ENCODE data around the gene NAT9. TPM values are rescaled to one million over a fixed set of nuclear protein-coding genes. Genes with fewer than 3 reads are reported as not detected.

Gene NAT9
- total RNA-seq, 1 donor from 2014 or later, result 67.6 TPM

GRCh38 chr17:74746376-74746775 lies 29.8 kb downstream of the NAT9 start:
- H3K36me3 Mint-ChIP-seq (ENCODE audit: low read depth), result peaks cover 18% of the 10 kb centered on the region
- H3K27me3 Mint-ChIP-seq, result no peaks in the 10 kb centered on the region
- DNase-seq, result no peak
- peak overlapping the region; percentile 76 for H3K27ac Mint-ChIP-seq
- peak overlapping the region; percentile 77 for H3K4me3 Mint-ChIP-seq
- no peaks in the 10 kb centered on the region for H3K9me3 Mint-ChIP-seq
- intact Hi-C loops (cut with micrococcal nuclease), result loop anchor here (10.0 kb wide), 1 partner anchor 462 kb away; no protein-coding TSS in a partner anchor
- H3K4me1 Mint-ChIP-seq, result peaks cover 61% of the 10 kb centered on the region

GRCh38 chr17:74745548-74746177 lies 30.5 kb downstream of the NAT9 start:
- intact Hi-C loops (cut with micrococcal nuclease), result loop anchor here (2.0 to 10.0 kb wide), 2 partner anchors 119 to 461 kb away; no protein-coding TSS in a partner anchor
- Mint-ChIP-seq H3K4me1 (peaks cover 56% of the 10 kb centered on the region), H3K9me3 (no peaks in the 10 kb centered on the region), H3K27ac (no peak overlapping the region), H3K4me3 (no peak overlapping the region), H3K36me3 (ENCODE audit: low read depth) (peaks cover 11% of the 10 kb centered on the region), H3K27me3 (no peaks in the 10 kb centered on the region)
- DNase-seq, result no peak

GRCh38 chr17:74744714-74745547 lies 31.2 kb downstream of the NAT9 start:
- intact Hi-C loops (cut with micrococcal nuclease), result loop anchor here (1.0 to 10.0 kb wide), 4 partner anchors 25 to 460 kb away; no protein-coding TSS in a partner anchor
- DNase-seq, result peak; percentile 96
- Mint-ChIP-seq H3K4me3 (peak overlapping the region; percentile 69), H3K9me3 (no peaks in the 10 kb centered on the region), H3K4me1 (peaks cover 58% of the 10 kb centered on the region), H3K27me3 (no peaks in the 10 kb centered on the region), H3K27ac (peak overlapping the region; percentile 52), H3K36me3 (ENCODE audit: low read depth) (peaks cover 7% of the 10 kb centered on the region)

DNA sequence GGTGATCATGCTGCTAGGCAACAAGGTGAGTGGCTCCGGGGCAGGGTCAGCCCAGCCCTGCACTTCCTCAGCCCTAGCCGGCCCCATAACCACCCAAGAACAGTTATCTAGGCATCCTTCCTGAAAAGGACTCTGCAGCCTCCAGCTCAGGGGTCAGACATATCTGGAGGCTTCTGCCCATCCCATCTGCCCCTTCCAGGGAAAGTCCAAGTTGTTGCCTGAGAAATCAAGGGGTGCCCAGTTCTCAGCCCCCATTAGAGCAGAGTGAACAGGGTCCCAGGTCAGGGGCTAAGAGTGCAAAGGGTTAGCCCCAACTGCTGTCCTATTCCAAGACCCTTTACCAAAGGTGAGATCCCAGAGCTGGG lies 31.8 kb downstream of the NAT9 start:
- H3K27me3 Mint-ChIP-seq, result no peaks in the 10 kb centered on the region
- intact Hi-C loops (cut with micrococcal nuclease), result loop anchor here (1.0 to 10.0 kb wide), 4 partner anchors 26 to 460 kb away; no protein-coding TSS in a partner anchor
- H3K9me3 Mint-ChIP-seq, result no peaks in the 10 kb centered on the region
- peaks cover 60% of the 10 kb centered on the region for H3K4me1 Mint-ChIP-seq
- peaks cover 2% of the 10 kb centered on the region for H3K36me3 Mint-ChIP-seq (ENCODE audit: low read depth)
- DNase-seq, result no peak
- peak overlapping the region; percentile 69 for H3K4me3 Mint-ChIP-seq
- H3K27ac Mint-ChIP-seq, result peak overlapping the region; percentile 75

DNA sequence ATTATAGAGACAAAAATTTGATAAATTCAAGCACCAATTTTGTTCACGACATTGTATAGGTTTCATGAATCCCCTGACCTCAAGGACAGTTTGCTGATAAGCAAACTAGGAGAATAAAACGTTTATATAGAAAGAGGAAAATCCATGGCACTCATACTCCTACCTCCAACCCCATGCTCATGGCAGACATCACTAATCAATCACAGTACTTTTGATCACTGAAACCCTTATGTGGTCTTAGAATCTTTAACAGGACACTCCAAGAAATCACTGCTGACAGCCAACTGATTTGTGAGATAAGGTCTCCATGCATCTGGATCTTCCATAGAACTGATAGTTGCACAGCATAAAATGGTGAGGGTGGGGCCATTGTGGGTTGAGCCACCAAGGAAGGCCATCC lies 32.4 kb downstream of the NAT9 start:
- intact Hi-C loops (cut with micrococcal nuclease), result loop anchor here (1.0 to 10.0 kb wide), 5 partner anchors 15 to 459 kb away; no protein-coding TSS in a partner anchor
- Mint-ChIP-seq H3K4me3 (no peak overlapping the region), H3K27ac (peak overlapping the region; percentile 75), H3K9me3 (no peaks in the 10 kb centered on the region), H3K36me3 (ENCODE audit: low read depth) (peaks cover 2% of the 10 kb centered on the region), H3K27me3 (no peaks in the 10 kb centered on the region), H3K4me1 (peaks cover 66% of the 10 kb centered on the region)
- no peak for DNase-seq

DNA sequence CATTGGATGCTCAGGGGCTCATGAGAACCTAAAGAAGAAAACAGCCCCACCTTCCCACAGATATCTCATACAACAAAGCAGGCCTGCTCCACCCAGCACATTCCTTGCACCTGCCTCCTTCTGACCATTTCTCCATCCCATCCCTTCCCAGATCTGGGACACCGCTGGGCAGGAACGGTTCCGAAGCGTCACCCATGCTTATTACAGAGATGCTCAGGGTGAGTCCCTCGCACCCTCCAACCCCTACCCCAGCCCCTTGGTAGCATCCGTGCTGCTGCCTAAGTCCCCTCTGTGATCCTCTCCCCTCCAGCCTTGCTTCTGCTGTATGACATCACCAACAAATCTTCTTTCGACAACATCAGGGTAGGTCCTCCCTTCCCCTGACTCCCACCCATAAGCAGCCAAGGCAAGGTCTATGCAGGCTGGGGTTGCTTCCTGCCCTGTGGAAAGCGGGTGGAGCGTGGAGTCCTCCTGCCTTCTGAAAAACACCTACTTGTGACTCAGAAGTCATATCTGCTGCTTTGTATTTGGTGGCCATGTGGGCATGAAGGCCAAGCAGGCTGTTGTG lies 33.1 kb downstream of the NAT9 start:
- no peaks in the 10 kb centered on the region for H3K9me3 Mint-ChIP-seq
- intact Hi-C loops (cut with micrococcal nuclease), result loop anchor here (2.0 to 10.0 kb wide), 2 partner anchors 16 to 458 kb away; no protein-coding TSS in a partner anchor
- no peak for DNase-seq
- H3K36me3 Mint-ChIP-seq (ENCODE audit: low read depth), result peaks cover 2% of the 10 kb centered on the region
- H3K27ac Mint-ChIP-seq, result peak overlapping the region; percentile 93
- peak overlapping the region; percentile 81 for H3K4me3 Mint-ChIP-seq
- peaks cover 73% of the 10 kb centered on the region for H3K4me1 Mint-ChIP-seq
- H3K27me3 Mint-ChIP-seq, result no peaks in the 10 kb centered on the region

- Mint-ChIP-seq H3K9me3 (no peaks in the 10 kb centered on the region), H3K4me1 (peaks cover 78% of the 10 kb centered on the region), H3K27me3 (no peaks in the 10 kb centered on the region), H3K27ac (peak overlapping the region; percentile 93), H3K36me3 (ENCODE audit: low read depth) (peaks cover 2% of the 10 kb centered on the region), H3K4me3 (peak overlapping the region; percentile 81)
- peak; percentile 92 for DNase-seq
- intact Hi-C loops (cut with micrococcal nuclease), result loop anchor here (2.0 to 10.0 kb wide), 2 partner anchors 17 to 457 kb away; no protein-coding TSS in a partner anchor
Observed at GRCh38 chr17:74742153-74742515, 34.0 kb downstream of the NAT9 start.

GRCh38 chr17:74740641-74741387 lies 35.3 kb downstream of the NAT9 start:
- Mint-ChIP-seq H3K36me3 (ENCODE audit: low read depth) (peaks cover 2% of the 10 kb centered on the region), H3K4me3 (no peak overlapping the region), H3K9me3 (no peaks in the 10 kb centered on the region), H3K27me3 (peaks cover 4% of the 10 kb centered on the region), H3K4me1 (peaks cover 76% of the 10 kb centered on the region), H3K27ac (peak overlapping the region; percentile 93)
- DNase-seq, result no peak
- intact Hi-C loops (cut with micrococcal nuclease), result loop anchor here (10.0 kb wide), 1 partner anchor 456 kb away; no protein-coding TSS in a partner anchor

DNA sequence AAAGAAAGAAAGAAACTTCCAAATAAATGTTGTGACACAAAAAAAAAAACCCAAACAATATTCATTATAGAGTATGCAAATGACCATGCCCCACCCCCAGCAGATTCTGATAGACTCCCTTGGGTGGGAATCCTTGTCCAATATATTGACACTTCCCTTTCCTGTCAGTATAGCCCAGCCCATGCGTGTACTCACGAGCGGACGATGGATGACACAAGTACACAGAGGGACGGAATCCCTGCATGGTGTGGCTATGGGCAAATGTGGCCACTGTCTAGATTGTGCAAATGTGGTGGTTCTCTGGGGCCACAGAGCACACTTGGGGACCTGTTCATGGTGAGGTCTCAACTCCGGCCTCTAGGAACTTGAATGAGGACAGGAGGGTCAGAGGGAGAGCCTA lies 36.0 kb downstream of the NAT9 start:
- Mint-ChIP-seq H3K27ac (peak overlapping the region; percentile 27), H3K4me3 (peak overlapping the region; percentile 27), H3K36me3 (ENCODE audit: low read depth) (peaks cover 2% of the 10 kb centered on the region), H3K27me3 (peaks cover 4% of the 10 kb centered on the region), H3K9me3 (no peaks in the 10 kb centered on the region), H3K4me1 (peaks cover 74% of the 10 kb centered on the region)
- intact Hi-C loops (cut with micrococcal nuclease), result loop anchor here (10.0 kb wide), 1 partner anchor 455 kb away; no protein-coding TSS in a partner anchor
- DNase-seq, result no peak

- no peak for DNase-seq
- H3K9me3 Mint-ChIP-seq, result no peaks in the 10 kb centered on the region
- peaks cover 74% of the 10 kb centered on the region for H3K4me1 Mint-ChIP-seq
- peak overlapping the region; percentile 89 for H3K4me3 Mint-ChIP-seq
- H3K36me3 Mint-ChIP-seq (ENCODE audit: low read depth), result peaks cover 2% of the 10 kb centered on the region
- peak overlapping the region; percentile 56 for H3K27ac Mint-ChIP-seq
- peaks cover 10% of the 10 kb centered on the region for H3K27me3 Mint-ChIP-seq
- intact Hi-C loops (cut with micrococcal nuclease), result no loop called here
Observed at GRCh38 chr17:74739227-74739831, 36.8 kb downstream of the NAT9 start.

GRCh38 chr17:74738051-74738996 lies 37.8 kb downstream of the NAT9 start:
- peak overlapping the region; percentile 89 for H3K4me3 Mint-ChIP-seq
- intact Hi-C loops (cut with micrococcal nuclease), result loop anchor here (1.0 kb wide), 1 partner anchor 10 kb away; the partner anchor contains the start of gene NHERF1
- H3K27ac Mint-ChIP-seq, result peak overlapping the region; percentile 80
- peaks cover 2% of the 10 kb centered on the region for H3K36me3 Mint-ChIP-seq (ENCODE audit: low read depth)
- no peaks in the 10 kb centered on the region for H3K9me3 Mint-ChIP-seq
- H3K27me3 Mint-ChIP-seq, result peaks cover 10% of the 10 kb centered on the region
- DNase-seq, result peak; percentile 94
- peaks cover 66% of the 10 kb centered on the region for H3K4me1 Mint-ChIP-seq

Measured in activated CD4-positive, alpha-beta T cell treated with anti-CD3 and anti-CD28 coated beads, Interleukin-2, amount 10 ng/mL, durations not matched to agents 24 days and 14 days (primary cell).